EH (cell line): Measurements from ENCODE around the gene FER.
"Not testable (repeated sequence)": the region's sequence is repeated elsewhere in the genome, so short reads cannot be mapped to it uniquely, and the experiment has no call there.

Experiments
- DNase-seq: peaks from one replicate; pipeline ENCODE4 v3.0.0-alpha.2; 2015; ENCODE audit warnings: low read depth

Gene FER

DNA sequence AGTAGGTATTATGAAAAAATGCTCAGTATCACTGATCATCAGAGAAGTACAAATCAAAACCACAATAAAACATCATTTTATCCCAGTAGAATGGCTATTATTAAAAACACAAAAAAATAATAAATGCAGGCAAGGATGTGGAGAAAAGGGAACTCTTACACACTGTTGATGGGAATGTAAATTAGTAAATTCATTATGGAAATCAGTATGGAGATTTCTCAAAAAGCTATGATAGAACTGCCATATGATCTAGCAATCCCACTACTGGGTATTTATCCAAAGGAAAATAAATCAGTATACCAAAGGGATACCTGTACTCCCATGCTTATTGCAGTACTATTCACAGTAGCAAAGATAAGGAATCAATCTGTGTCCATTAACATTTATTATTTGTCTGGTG, 209.6 kb downstream of the FER start:
- no peak for DNase-seq

DNA sequence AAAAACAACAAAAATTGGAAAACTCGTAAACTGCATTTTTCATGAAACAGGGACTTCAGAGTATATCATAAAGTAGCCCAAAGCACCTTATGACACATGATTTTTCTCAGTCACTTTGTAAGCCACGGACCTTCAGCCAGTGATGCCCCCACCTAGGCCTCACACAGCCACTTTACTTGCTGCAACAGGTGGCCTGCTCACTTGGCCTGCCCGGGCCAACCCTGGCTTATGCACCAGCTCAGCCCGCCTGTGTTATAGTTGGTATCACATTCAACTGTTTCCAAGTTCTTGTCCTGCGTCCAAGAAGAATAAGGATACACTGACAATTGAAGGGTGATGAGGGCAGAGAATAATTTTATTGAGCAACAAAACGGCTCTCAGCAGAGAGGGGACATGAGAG, 219.2 kb downstream of the FER start:
- no peak for DNase-seq

DNA sequence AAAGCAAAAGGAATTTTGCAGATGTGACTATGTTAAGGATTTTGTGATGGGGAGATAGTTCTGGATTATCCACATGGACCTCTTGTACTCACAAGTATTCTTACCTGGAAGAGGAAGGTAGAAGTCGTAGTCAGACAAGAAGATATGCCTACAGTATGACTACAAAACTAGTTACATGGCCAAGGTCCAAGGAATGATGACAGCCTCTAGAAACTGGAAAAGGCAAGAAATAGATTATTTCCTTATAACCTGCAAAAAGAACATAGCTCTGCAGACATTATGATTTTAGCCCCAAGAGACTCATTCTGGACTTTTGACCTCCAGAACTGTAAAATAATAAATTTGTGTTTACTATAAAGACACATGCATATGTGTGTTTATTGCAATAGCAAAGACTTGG, 226.9 kb downstream of the FER start:
- no peak for DNase-seq

DNA sequence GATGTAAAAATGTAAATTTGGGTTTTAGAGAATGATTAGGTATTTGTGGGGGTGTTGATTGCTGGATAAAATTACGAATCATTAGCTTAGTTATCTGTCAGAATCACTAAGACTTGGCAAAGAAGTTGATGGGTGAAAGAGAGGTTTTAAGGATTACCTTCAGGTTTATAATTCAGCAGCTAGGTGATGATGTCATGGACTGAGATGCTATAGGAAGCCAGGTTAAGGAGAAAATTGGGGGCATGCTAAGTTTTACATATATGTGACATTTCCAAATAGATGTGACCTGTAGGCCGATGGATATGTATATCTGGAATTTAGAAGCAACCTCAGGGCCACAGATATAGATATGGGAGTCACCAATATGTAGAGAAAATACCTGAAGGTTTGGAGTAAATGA, 228.0 kb downstream of the FER start:
- DNase-seq: no peak

DNA sequence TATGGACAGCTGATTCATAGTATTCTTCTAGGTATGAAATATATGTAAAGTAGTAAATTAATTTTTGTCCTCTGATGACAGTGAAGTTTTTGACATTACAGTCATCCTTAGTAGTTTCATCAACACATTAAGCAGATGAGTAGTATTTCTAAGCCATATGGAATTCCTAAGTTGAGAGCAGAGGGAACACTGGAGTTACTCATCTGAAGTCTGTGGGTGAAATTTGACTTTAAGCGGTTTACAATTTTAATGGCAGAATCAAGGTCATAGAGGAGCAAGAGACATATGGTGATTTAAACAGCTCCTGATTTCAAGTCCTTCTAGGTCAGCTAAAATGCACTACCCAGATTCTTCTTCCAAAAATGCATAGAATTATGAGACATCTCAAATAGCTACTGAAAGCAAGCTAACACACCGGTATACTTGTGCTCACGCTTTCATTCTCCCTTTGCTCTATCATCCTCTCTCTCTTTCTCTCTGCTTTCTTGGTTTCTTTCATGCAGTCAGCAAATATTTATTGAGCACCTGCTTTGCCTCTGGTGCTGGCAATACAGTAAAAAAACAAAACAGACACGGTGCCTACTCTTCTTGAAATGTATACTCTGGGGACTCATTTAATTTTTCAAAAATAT, 235.9 kb downstream of the FER start:
- peak; percentile 48 for DNase-seq

DNA sequence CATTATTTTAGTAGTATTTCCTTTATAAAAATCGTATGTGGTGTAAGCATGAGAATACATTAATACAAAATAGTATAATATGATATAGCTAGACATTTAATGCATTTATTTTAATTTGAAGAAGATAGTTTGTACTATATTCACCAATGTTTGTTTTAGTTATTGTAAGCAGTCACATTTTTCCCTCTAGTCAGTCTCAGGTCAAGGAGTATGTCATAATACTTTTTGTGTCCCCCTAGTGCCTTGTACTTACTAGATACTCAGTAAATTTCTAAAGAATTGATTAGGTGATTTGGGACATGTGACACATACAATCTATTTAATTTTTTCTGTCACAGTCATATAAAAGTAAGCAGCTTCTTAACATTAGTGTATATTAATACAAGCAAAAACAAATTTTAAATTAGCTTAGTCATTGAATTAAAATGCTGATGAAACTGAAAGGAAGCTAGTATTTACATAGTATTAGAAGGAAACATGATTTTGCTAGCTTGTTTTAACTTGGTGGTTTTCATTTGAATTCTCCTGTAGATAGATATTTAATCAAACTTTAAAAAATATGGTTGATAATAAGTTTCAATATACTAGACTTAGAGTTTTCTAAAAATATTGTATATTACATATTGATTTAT, 242.2 kb downstream of the FER start:
- DNase-seq: peak; percentile 39

DNA sequence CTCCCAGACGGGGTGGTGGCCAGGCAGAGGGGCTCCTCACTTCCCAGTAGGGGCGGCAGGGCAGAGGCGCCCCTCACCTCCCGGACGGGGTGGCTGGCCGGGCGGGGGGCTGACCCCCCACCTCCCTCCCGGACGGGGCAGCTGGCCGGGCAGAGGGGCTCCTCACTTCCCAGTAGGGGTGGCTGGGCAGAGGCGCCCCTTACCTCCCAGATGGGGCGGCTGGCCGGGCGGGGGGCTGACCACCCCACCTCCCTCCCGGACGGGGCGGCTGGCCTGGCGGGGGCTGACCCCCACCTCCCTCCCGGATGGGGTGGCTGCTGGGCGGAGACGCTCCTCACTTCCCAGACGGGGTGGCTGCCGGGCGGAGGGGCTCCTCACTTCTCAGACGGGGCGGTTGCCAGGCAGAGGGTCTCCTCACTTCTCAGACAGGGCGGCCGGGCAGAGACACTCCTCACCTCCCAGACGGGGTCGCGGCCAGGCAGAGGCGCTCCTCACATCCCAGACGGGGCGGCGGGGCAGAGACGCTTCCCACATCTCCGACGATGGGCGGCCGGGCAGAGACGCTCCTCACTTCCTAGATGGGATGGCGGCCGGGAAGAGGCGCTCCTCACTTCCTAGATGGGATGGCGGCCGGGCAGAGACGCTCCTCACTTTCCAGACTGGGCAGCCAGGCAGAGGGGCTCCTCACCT, 244.8 kb downstream of the FER start:
- DNase-seq: not testable (repeated sequence)

DNA sequence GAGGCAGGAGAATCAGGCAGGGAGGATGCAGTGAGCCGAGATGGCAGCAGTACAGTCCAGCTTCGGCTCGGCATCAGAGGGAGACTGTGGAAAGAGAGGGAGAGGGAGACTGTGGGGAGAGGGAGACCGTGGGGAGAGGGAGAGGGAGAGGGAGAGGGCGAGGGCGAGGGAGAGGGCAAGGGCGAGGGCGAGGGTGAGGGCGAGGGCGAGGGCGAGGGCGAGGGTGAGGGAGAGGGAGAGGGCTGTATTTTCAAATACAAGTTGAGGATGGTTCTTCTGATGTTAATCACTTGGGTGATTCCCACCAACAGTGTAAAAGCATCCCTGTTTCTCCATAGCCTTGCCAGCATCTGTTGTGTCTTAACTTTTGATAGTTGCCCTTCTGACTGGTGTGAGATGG, 245.7 kb downstream of the FER start:
- not testable (repeated sequence) for DNase-seq

DNA sequence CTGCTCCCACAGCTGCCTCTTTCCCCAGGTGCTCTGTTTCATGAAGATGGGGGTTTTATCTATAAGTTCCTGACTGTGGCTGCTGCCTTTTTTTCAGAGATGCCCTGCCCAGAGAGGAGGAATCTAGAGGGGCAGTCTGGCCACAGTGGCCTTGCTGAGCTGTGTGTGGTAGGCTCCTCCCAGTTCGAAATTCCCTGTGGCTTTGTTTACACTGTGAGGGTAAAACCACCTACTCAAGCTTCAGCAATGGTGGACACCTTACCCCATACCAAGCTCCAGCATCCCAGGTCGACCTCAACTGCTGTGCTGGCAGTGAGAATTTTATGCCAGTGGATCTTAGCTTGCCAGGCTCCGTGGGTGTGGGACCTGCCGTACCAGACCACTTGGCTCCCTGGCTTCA, 250.0 kb downstream of the FER start:
- DNase-seq: no peak

DNA sequence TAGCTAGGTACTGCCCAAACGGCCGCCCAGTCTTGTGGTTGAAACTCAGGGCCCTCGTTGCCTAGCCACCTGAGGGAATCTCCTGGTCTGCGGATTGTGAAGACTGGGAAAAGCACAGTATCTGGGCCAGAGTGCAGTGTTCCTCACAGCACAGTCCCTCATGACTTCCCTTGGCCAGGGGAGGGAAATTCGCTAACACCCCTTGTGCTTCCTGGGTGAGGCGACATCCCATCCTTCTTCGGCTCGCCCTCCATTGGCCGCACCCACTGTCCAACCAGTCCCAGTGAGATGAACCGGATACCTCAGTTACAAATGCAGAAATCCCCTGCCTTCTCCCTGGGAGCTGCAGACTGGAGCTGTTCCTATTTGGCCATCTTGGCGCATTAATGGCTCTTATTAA, 250.5 kb downstream of the FER start:
- no peak for DNase-seq

DNA sequence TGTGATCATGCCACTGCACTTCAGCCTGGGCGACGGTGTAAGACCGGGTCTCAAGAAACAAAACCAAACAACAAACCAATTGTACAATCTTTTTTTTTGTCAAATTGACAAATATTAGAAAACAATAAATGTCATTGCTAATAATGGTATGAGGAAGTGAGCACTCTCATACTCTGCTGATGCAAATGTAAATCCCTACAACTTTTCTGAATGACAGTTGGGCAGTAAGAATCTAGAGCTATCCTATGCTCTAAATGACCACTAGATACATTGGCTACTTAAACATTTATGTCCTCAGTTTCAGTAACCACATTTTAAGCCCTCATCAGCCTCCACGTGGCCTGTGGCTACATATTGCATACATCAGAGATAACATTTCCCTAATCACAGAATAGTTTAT, 256.2 kb downstream of the FER start:
- DNase-seq: no peak

DNA sequence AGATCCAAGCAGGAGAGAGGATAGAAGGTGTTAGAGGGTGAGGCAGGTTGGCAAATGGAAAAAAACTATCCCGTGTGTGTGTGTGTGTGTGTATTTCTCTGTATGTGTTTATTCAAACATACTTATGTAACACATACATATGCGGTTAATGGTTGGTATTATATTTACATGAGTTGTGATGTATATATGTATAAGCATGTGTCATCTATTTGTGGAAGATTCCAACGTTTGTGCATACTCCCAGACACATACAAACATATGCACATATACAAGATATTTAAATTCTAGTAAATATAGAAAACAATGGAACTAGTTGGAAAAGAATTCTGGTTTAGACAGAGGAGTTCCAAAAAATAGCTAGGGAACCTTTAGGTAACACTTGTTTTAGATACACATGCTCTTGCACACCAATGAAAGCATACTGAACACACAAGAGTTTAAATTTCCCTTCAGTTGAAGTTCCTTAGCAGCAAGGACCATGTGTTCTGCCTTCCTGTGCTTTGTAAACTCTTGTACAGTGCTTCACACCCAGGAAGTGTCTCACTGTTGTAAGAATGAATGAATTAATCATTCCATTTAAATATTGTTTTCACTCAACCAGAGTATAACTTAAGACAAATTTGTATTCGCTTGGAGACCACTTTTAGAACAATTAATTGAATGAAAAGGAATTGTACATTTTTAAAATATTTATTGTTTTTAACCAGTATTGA, 257.8 kb downstream of the FER start:
- DNase-seq: no peak

DNA sequence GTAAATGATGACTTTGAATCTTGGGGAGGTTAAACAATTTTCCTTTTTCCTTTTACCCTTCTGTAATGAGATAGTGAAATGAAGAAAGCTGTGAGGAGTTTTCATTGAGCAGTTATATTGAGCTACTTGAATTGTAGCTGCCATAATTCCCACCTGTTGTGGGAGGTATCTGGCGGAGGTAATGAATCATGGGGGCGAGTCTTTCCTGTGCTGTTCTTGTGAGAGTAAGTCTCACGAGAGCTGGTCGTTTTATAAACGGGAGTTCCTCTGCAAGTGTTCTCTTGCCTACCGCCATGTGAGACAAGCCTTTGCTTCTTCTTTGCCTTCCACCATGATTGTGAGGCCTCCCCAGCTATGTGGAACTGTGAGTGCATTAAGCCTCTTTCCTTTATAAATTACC, 258.4 kb downstream of the FER start:
- DNase-seq: no peak

DNA sequence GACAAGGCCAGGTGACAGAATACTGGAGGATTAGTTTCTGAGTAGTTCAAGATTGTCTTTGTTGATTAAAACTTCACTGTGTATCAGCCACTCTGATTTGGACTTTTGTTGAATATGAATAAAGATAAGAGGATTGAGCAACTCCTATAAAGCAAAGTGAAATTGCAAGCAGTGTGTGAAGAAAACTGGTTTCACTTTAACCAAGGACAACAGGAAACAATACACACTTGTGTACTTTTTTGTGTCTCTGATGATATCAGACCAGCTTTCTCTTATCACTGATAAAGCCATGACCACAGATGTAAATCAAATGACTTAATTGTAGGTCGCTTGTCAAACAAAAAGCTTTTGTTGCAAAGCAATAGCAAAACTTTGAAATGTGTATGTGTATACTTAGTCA, 268.6 kb downstream of the FER start:
- DNase-seq: no peak

DNA sequence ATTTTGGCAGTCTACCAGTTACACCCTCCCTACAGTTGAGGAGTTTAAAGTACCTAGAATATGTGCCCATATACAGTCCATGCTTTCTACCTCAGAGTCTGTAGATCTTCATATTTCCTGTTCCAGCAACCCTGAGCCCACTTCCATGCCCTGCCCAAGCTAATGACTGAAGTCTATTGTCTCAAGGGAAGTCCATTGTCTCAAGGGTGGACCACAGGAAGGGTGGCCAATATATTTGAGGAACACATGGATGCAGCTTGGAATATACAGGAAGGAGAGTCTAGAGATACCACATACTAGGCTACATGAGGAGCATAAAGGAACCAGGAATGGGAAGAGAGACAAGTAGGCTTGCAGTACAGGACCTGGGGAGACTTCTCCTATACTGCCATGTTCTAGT, 274.4 kb downstream of the FER start:
- no peak for DNase-seq

DNA sequence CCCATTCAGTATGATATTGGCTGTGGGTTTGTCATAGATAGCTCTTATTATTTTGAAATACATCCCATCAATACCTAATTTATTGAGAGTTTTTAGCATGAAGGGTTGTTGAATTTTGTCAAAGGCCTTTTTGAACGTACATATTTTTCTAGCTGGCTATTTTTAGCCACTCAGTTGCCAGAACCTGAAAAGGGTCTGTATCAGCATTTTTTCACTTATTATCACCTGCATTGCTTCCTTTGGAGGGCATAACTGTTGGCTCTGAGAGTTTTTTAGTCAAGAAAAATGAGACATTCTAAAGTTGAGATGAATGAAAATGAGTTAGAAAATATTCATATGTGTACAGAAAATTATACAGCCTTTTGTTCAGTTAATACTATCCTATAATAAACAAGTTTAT, 278.0 kb downstream of the FER start:
- not testable (repeated sequence) for DNase-seq

DNA sequence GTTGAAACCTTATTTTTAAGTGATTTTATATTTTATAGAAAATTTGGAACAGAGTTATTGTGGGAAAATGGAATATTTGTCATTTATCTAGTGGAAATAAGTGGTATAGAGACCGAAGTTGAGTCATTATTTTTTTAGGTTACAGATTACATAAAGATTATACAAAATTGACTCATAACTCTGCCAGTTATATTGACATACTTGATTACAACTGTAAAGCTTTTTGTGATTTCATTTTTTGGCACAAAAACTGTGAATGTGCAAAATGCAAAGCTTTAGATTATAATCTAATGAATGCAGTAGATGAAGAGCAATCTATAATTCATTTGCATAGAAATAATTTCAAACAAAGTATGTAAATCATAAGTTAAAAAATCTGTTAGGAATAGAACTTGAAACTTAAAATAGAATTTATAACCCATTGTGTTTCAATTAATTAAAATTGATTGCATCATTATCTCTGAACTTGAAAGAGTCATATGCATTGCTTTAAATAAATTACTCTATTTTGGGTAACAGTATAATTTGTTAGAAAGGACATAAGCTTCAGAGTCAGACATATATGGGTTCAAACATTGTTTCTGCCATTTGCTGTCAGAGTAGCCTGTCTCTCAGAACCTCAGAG, 280.4 kb downstream of the FER start:
- DNase-seq: peak; percentile 5

DNA sequence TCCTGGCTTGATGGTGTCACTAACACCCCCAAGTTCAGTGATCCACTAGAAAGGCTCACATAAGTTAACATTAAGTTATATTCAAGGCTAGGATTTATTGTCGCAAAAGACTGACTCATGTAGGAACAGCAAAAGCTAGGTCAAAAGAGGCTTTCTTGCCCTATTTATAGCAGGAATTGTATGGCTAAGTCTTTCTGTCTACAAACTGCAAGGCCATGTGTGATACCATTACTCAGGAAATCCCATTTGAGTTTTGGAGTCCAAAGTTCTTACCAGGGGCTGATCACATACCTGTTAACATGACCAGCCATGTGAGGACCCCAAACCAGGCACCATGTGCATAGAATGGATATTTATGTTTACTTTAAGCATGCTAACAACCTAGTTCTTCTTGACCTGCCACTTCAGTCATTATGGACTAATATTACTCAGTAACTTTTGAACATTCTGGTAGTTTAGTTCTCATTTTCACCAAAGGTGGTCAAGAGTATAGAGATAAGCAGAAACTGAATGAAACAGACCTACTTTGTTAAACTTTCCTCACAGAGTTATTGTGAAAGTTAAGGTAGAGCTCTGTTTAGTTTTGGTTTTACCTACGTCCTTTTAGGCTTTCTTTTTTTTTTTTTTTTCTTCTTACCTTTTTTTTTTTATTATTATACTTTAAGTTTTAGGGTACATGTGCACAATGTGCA, 281.1 kb downstream of the FER start:
- peak; percentile 39 for DNase-seq

DNA sequence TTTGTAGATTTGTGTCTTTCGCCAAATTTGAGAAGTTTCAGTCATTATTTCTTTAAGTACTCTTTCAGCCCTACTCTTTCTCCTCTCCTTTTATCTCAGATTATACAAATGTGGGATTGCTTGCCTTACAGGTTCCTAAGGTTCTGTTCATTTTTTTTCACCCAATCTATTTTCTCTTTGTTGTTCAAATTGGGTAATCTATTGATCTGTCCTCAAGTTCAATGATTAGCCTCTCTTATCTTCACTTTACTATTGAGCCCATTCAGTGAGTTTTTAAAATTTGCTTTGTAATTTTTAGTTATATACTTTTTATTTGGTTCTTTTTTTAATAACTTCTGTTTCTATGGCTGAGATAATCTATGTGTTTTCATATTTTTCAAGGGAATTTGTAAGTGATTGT, 282.1 kb downstream of the FER start:
- no peak for DNase-seq

DNA sequence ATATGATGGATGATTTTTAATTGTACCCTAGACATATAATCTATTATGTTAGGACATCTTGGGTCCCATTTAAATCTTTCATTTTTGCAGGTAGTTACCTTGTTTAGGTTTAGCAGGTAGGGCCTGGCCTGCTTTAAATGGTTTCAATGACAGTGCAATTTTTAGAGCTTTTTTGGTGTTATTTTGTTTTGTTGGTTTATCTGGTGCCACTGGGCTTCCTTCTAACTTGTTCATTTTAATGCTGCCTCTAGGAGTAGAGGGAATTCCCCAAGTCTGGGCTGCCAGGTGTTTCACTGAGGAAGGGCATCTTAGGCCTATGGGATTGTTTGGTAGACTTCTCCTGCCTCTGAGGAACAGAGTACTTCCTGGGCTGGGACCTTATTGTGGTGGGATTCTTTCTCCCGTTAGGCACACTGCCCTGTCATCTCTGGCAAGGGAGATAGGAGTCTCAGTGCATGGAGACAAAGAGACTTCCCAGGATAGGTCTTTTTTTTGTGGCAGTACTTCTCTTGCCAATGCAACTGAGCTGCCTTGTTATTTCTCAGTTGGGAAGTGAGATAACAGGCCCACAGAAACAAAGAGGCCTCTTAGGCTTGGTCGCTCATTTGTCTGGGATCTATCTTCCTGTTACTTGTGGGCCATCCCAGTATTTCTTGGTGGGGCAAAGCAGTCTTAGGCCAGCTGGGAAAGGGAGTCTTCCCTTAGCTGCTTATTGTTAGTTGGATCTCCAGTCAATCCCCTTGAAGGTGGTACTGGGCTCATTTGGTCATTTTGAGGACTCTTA, 282.9 kb downstream of the FER start:
- DNase-seq: no peak

DNA sequence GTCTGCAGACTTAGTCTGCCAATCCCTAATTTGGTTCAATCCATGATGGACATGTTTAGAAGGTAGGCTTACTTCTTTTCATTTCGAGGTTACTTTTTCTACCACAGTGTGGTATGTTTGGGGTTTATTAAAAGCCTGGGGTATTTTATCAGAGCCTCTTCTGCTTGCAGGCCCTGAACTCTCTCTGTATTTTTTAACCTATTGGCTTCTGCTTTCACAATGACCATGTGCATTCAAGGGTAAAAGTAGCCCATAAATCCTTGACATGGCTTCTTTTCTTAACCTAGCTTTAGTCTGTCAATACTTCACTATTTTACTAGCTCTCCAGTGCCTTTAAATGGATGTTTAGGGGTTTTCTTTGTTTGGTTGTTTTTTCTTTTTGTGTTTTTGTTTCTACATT, 286.6 kb downstream of the FER start:
- no peak for DNase-seq
